HG03280 (cell line): ENCODE data around the gene ACKR1.

ENCODE experiments used
- ATAC-seq: cut with Tn5 transposase; IDR thresholded peaks from one replicate; pipeline ENCODE4 v1.9.1; 2021; ENCODE audit warnings: mild to moderate bottlenecking, moderate library complexity; ENCODE audit not compliant: unreplicated experiment

The ACKR1 gene

GRCh38 chr1:159204161-159205141 lies at the start of gene ACKR1:
Gene ACKR1, plus strand, starts transcription at chr1:159204875. Its CDS starts 85 bp downstream, at chr1:159204960.
- no peak for ATAC-seq

- ATAC-seq, result peak; percentile 95
Measured at GRCh38 chr1:159161001-159161718, 43.5 kb upstream of the ACKR1 start.

- no peak for ATAC-seq
Measured at GRCh38 chr1:159161719-159162026, 43.0 kb upstream of the ACKR1 start.

GRCh38 chr1:159162516-159163265 lies 42.0 kb upstream of the ACKR1 start:
- ATAC-seq, result no peak

GRCh38 chr1:159163614-159164228 lies 41.0 kb upstream of the ACKR1 start:
- ATAC-seq, result no peak

DNA sequence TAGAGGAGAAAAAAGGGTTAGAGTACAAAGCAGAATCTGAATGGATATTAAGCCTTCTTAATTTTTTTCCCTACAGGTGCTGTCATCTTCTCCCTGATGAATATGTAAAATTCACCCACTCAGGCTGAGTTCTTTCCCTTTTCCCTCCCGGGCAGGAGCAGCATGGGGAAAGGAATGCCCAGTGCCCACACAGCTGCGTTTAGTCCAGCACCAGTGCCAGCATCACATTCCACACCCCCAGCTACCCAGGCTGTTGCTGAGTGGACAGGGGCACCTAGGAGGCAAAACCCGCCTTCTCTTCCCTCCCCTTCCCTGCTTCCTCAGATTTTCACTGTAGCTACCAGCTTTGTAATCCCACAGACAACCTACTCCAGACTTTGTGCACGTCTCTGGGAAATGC lies 36.6 kb upstream of the ACKR1 start:
- no peak for ATAC-seq

DNA sequence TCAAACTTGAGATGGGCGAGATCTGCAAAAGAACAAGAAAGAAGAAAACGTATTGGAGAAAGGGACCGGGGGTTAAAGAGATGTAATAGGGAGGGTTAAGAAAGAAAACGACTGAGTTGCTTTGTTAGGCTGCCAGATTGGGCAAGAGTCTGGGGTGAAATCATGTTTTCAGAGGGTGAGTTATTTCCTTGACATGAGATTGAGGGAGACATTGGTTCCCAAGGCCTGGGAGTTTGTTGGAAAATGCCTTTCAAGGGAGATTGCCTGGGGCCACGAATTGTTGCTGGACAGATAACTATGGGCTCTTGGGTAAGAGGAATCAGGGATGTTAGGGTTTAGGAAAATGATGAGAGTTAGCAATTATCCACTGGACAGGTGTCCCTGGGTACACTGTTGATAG lies 34.0 kb upstream of the ACKR1 start:
- ATAC-seq, result no peak

DNA sequence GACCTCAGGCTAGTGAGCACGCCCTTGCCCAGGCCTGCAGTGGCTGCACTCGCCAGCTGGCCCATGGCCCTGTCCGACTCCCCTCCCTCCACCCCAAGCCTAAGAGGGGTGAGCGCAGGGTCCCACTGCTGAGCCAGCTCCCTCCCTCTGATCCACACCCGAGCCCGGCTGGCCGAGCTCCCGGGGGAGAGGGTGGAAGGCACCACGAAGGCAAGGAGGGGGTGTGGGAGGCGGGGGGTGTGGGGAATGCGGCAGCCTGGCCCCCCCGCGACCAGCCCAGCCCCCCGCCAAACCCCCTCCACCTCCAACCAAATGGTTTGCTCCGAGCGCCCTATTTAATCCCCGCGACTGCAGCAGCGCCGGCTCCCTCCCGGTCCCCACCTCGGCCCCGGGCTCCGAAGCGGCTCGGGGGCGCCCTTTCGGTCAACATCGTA lies 33.4 kb upstream of the ACKR1 start, which contains the start of gene CADM3:
Gene CADM3, plus strand, starts transcription at position 362 of the 434 bp plus-strand sequence. CDS start 151 bp downstream, outside the sequence.
- ATAC-seq, result no peak

DNA sequence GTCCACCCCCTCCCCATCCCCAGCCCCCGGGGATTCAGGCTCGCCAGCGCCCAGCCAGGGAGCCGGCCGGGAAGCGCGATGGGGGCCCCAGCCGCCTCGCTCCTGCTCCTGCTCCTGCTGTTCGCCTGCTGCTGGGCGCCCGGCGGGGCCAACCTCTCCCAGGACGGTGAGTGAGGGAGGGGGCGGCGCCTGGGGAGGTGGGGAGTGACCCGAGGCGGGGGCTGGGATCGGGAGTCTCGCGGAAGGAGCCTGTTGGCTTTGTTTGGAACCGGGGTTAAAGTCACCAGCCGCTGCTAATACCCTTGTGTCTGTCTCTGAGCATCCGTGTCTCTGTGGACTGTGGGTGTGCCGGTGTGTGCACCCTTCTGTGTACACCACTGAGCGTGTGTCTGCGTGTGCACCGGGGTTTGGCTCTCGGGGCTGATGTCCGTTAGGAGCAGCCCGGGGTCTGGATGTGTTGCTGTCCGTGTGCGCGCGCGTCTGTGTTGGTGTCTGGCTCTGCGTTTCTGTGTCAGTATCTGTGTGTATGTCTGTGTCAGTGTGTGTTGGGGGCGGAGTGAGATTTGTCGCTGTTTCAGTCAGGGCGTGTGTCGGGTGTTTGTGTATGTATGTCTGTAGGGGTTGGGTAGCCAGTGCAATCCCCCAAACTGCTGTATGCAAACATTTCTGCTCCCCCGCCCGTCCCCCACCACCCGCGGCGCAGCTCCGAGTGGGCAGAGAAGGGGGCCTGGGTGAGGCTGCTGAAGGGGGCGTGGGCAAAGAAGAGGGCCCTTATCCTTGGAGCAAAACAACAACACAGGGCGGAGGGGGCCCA lies 32.8 kb upstream of the ACKR1 start:
- no peak for ATAC-seq

DNA sequence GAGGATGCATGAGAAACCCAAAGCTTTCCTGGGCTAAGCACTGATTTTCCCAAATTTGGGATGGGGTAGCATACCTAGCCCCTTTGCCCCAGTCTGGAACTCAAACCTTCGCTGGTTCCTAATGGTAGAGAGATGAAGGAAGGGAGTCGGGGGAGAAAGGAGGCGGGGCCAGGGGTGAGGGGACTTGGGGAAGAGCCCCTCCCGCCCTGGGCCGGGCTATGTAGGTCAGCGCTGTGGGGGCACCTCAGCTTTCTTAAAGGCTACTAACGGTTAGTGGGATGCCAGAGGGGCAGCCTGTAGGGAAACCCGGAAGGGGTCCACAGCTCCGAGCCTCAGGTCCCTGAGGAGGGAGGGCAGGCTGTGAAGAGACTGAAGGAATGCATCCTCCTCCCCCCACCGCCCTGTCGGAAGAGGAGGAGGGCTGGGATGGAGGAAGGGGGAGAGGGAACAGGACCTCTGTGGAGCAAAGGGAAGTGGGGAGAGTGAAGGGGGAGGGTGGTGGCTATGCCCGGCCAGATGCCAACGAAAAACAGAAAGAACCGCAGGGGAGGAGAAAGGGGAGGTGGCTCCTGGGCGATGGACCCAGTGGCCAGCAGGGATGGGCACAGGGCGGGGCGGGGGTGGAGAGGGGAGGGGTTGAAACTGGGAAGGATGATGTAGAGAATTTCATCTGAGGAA lies 31.9 kb upstream of the ACKR1 start:
- ATAC-seq, result no peak

GRCh38 chr1:159173320-159173719 lies 31.4 kb upstream of the ACKR1 start:
- ATAC-seq, result no peak

DNA sequence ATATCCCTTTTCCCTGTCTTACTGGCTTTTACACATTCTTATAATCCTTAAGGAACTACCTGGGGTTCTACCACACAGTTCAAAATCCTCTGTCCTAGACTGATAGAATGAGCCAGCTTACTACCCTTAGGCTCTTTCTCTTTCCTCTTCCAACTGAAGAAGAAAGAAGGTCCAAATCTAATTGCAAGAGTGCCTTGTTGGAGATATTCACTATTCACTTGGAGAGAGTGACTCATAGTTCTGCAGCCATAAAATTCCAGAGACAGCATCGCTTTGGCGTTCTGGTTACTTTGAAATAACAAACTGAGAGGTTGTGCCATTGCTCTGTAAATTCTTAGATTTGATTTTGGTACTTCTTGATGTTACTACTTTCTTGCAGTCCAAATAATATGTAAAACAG lies 29.1 kb upstream of the ACKR1 start:
- no peak for ATAC-seq

DNA sequence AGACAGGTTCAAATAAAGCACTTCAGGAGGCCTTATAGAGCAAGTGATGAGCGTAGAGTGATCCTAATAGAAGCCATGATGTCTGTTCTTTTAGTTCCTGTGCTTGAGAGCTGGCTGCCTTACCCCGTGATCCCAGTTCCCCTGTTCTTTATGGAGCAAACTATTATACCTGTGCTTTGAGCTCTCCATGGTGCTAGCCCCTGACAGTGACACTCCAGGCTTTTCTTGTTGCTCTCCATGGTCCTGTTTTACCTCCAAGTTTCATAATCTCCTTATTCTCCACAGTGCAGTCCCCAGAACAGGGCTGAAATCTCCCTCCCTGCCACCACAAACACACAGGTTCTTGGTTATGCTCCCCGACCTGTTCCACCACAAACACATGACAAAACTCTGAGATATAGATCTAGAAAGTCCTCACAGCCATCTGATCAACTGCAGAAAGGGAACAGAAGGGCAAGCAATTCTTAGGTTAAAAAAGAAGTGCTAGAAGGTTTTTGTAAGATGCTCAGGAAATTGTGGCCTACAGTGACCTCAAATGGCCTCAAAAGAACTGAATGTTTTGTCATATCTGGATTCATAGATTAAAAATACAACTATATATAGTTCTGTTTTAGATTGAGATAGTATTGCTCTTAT lies 27.3 kb upstream of the ACKR1 start:
- ATAC-seq, result no peak

GRCh38 chr1:159179906-159180305 lies 24.8 kb upstream of the ACKR1 start:
- ATAC-seq, result no peak

DNA sequence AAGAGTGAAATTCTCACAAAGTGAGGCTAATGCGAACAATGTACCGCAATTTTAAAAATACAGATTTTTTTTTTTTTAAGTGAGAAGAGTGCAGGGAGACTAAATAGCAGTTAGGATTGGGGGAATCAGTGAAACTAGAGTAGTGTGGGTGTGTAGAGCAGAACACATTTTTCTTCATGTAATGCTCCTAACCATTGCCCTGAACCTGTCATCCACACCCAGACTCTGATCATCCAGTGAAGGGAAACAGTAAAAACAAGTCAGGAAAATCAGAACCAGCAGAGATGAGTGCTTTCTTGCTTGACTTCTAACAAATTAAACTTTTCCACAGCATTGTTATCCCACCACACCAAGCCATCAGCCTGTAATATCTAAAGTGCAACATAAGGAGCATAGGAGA lies 24.2 kb upstream of the ACKR1 start:
- ATAC-seq, result no peak

DNA sequence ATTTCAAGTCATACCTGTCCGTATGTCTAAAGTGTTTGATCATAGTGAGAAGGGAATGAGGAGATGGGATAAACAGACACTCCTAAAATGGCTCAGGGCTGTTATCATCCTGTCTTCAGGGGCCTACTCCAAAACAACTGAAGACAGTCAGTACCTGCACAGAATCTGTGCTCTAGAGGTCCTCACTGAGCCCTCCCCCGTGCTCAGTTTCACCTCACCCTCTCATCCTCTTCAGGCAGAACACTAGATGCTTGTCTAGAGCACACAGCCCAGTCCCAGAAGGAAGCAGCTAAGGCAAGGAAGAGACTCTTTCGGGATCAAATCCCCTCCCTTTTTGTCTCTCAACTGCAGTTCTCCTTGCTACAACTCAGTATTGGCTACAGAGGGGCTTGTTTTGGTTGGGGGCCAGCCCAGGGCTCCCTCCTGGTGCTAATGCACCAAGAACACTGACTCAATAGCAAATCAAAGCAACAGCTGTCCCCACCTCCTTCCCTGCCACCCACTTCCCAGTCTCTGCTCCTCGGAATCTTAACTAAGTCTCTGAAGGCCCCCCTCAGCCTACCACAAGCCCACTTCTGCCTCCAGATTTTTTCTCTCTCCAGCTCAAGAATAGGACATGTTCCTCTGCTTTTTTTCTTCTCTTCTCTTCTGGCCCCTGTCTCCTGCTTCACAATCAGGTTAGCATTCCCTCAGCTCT lies 23.2 kb upstream of the ACKR1 start:
- no peak for ATAC-seq

- ATAC-seq, result no peak
Measured at GRCh38 chr1:159184201-159184600, 20.5 kb upstream of the ACKR1 start.

DNA sequence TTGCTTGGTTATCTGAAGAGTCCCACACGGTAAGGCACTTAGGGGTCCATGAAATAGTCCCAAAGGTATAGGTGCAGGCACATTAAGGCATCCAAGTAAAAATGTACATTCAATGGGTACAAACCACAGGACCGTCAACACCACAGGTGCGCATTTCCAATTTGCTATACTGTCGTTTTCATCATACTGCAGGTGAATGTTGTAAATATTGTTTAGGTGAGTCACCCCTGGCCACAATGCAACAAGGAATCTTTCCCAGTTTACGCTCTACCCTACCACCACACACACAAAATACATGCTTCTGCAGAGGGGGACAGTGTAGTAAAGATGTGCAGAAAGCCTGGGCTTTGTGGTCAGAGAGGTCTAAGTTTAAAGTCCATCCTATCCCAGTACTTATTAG lies 19.6 kb upstream of the ACKR1 start:
- ATAC-seq, result no peak
